GM18519 (cell line): ENCODE data around the gene JAML.
"Not testable (repeated sequence)": the region's sequence is repeated elsewhere in the genome, so short reads cannot be mapped to it uniquely, and the experiment has no call there.

Experiments used
- ATAC-seq: cut with Tn5 transposase; IDR thresholded peaks from one replicate; pipeline ENCODE4 v1.9.1; 2021; ENCODE audit warnings: mild to moderate bottlenecking, moderate library complexity; ENCODE audit not compliant: unreplicated experiment, low FRiP score

JAML gene

GRCh38 chr11:118199135-118199534, 25.7 kb downstream of the JAML start:
- ATAC-seq = no peak

- ATAC-seq = no peak
Measured at GRCh38 chr11:118198370-118198769, 26.4 kb downstream of the JAML start.

GRCh38 chr11:118194835-118195627, 29.8 kb downstream of the JAML start:
- no peak for ATAC-seq

- no peak for ATAC-seq
Measured at GRCh38 chr11:118193910-118194566, 30.8 kb downstream of the JAML start.

GRCh38 chr11:118192817-118193216, 32.0 kb downstream of the JAML start:
- ATAC-seq = not testable (repeated sequence)

- not testable (repeated sequence) for ATAC-seq
Measured at GRCh38 chr11:118190942-118191506, 33.8 kb downstream of the JAML start.

GRCh38 chr11:118186346-118187107, 38.3 kb downstream of the JAML start:
- no peak for ATAC-seq

GRCh38 chr11:118184784-118185579, 39.8 kb downstream of the JAML start:
- no peak for ATAC-seq

- ATAC-seq = not testable (repeated sequence)
Measured at GRCh38 chr11:118183691-118184090, 41.1 kb downstream of the JAML start.

- ATAC-seq = no peak
Measured at GRCh38 chr11:118180300-118180703, 44.5 kb downstream of the JAML start.

GRCh38 chr11:118176778-118177134, 48.1 kb downstream of the JAML start:
- ATAC-seq = no peak

- no peak for ATAC-seq
Measured at GRCh38 chr11:118175993-118176777, 48.6 kb downstream of the JAML start, which contains the start of gene SCN2B. TSS of gene SCN2B (minus strand) at chr11:118176639. CDS start at chr11:118176431, 208 bp downstream.

GRCh38 chr11:118175031-118175992, 49.5 kb downstream of the JAML start:
- no peak for ATAC-seq

- no peak for ATAC-seq
Measured at GRCh38 chr11:118174006-118174567, 50.7 kb downstream of the JAML start.

GRCh38 chr11:118172356-118172755, 52.5 kb downstream of the JAML start:
- ATAC-seq = no peak

- ATAC-seq = no peak
Measured at GRCh38 chr11:118171269-118172062, 53.3 kb downstream of the JAML start.

GRCh38 chr11:118170882-118171268, 53.9 kb downstream of the JAML start:
- no peak for ATAC-seq
